Measurements from ENCODE around the gene PTX4. TPM values are rescaled to one million over a fixed set of nuclear protein-coding genes. Genes with fewer than 3 reads are reported as not detected.

Gene PTX4
- total RNA-seq, 3 donors from 2014 or later, result not detected

DNA sequence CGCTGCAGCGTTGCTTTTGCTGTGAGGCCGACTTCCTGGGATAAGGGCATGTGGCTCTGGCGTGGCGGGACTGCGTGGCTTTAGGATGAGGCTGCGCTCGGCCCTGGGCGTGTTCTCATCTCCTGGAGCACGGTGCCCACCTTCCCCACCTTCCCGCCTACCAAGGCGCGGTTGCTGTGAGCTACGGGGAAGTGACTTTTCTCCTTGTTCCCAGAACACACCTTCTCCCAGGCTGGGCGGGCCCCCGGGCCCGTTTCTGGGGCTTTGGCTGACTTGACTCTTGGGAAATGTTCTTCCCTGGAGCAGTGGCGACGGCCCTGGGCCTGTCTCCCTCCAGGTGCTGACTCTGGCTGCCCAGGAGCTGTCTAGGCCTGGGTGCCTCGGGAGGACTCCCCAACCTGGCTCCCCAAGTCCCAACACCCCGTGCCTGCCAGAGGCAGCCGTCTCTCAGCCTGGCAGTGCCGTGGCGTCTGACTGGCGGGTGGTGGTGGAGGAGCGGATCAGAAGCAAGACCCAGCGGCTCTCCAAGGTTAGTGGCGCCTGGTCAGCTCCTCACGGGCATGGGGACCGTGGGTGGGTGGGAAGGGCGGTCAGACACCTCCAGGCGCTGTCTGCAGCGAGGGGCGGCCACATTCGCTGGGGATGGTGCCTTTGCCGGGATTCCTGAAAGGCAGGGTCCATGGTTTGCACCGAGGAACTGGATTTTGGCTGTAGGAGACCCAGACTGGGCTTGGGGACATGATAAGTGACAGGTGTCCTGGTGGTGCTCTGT is 16.5 kb upstream of the PTX4 start:
- no peak overlapping the region for H3K27ac ChIP-seq
- TF ChIP-seq CTCF (IDR thresholded peaks at IDR 0.05) (no peak), POLR2A (IDR thresholded peaks at IDR 0.05) (no peak), POLR2AphosphoS5 (IDR thresholded peaks at IDR 0.05) (no peak)
- no peak for DNase-seq (ENCODE audit: low spot score in 2 of 2)
- intact Hi-C loops (cut with DNase I; ENCODE audit: low total_unique reads), result no loop called here
- no peaks in the 10 kb centered on the region for H3K27me3 ChIP-seq
- no peaks in the 10 kb centered on the region for H3K4me1 ChIP-seq
- H3K36me3 ChIP-seq, result peaks cover 14% of the 10 kb centered on the region
- H3K9me3 ChIP-seq, result no peaks in the 10 kb centered on the region
- H3K4me3 ChIP-seq, result no peak overlapping the region

DNA sequence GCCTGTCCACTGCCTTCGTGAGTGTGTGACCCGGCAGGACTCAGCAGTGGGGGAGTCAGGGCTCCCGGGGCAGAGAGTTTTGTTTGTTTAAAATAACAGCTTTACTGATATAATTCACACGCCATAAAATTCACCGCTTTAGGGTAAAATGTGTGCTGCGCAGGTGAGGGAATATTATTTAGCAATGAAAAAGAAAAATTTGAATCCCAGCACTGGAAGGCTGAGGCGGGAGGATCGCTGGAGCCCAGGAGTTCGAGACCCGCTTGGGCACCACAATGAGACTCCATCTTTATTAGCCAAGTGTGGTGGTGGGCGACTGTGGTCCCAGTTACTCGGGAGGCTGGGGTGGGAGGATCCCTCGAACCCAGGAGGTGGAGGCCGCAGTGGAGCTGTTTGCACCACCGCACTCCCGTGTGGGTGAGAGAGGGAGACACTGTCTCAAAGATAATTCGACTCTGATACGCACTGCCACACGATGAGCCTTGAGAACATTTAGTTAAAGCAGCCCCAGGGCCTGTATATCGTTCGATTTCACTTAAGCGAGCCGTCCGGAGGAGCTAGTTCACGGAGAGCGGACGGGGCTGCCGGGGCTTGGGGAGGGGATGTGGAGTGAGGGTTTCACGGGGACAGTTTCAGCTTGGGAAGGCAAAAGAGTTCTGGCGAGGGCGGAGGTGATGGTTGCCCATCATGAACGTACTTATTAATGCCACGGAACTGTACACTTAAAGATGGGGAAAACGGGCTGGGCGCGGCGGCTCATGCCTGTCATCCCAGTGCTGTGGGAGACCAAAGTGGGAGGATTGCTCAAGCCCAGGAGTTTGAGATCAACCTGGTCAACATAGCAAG is 14.6 kb upstream of the PTX4 start:
- Histone ChIP-seq H3K27ac (no peak overlapping the region), H3K4me1 (no peaks in the 10 kb centered on the region), H3K36me3 (peaks cover 21% of the 10 kb centered on the region), H3K4me3 (no peak overlapping the region), H3K27me3 (no peaks in the 10 kb centered on the region), H3K9me3 (no peaks in the 10 kb centered on the region)
- intact Hi-C loops (cut with DNase I; ENCODE audit: low total_unique reads), result no loop called here
- no peak for DNase-seq (ENCODE audit: low spot score in 2 of 2)
- no peak for TF ChIP-seq CTCF (IDR thresholded peaks at IDR 0.05)
- TF ChIP-seq POLR2AphosphoS5 (IDR thresholded peaks at IDR 0.05), result no peak
- TF ChIP-seq POLR2A (IDR thresholded peaks at IDR 0.05), result no peak

- intact Hi-C loops (cut with DNase I; ENCODE audit: low total_unique reads), result no loop called here
- TF ChIP-seq POLR2A (IDR thresholded peaks at IDR 0.05), result no peak
- no peak for TF ChIP-seq CTCF (IDR thresholded peaks at IDR 0.05)
- no peak for TF ChIP-seq POLR2AphosphoS5 (IDR thresholded peaks at IDR 0.05)
Observed at GRCh38 chr16:1502092-1503004, 13.6 kb upstream of the PTX4 start.

DNA sequence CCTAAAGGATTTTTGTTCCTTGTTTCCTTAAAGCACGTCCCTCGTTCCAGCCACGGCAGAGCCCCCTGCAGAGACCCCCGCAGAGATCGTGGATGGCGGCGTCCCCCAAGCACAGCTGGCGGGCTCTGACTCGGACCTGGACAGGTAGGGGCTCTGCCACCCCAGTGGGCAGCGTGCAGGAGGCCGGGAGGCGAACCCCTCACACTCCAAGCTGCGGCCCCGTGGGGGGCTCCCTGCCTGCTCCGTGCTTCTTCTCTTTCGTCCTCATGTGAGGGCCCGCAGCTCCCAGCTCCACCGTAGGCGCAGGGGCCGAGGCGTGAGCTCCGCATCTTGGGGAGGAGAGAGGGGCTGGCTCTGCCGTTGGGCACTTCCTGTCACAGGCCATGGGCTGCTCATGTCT is 12.9 kb upstream of the PTX4 start:
- peaks cover 21% of the 10 kb centered on the region for H3K36me3 ChIP-seq

More at GRCh38 chr16:1502092-1503004, 13.6 kb upstream of the PTX4 start:
- H3K36me3 ChIP-seq, result peaks cover 21% of the 10 kb centered on the region
- no peak overlapping the region for H3K4me3 ChIP-seq
- no peak for DNase-seq (ENCODE audit: low spot score in 2 of 2)
- H3K9me3 ChIP-seq, result no peaks in the 10 kb centered on the region
- H3K4me1 ChIP-seq, result no peaks in the 10 kb centered on the region
- H3K27ac ChIP-seq, result no peak overlapping the region
- H3K27me3 ChIP-seq, result no peaks in the 10 kb centered on the region

More for the DNA sequence above, 12.9 kb upstream of the PTX4 start:
- Histone ChIP-seq H3K27ac (no peak overlapping the region), H3K27me3 (no peaks in the 10 kb centered on the region), H3K4me3 (no peak overlapping the region), H3K4me1 (no peaks in the 10 kb centered on the region), H3K9me3 (no peaks in the 10 kb centered on the region)
- intact Hi-C loops (cut with DNase I; ENCODE audit: low total_unique reads), result no loop called here
- TF ChIP-seq POLR2AphosphoS5 (IDR thresholded peaks at IDR 0.05) (no peak), POLR2A (IDR thresholded peaks at IDR 0.05) (no peak), CTCF (IDR thresholded peaks at IDR 0.05) (no peak)
- no peak for DNase-seq (ENCODE audit: low spot score in 2 of 2)
